DMS79 treated with DMSO at 0.1 percent for 48 hours (cell line): ENCODE results near the gene HOXD11.
A peak's percentile ranks its signal among the peaks of the same experiment; 100 is the strongest.

ENCODE experiments used
- DNase-seq: peaks from one replicate; lab custom pipeline; 2025; lab: John Stamatoyannopoulos, UW

HOXD11 gene

GRCh38 chr2:176106581-176107539, at the start of gene HOXD11:
Gene HOXD11, plus strand, starts transcription at chr2:176107280. Its CDS starts 76 bp downstream, at chr2:176107356.
- DNase-seq = peak; percentile 76

- DNase-seq = peak; percentile 81
Measured at GRCh38 chr2:176063958-176064357, 43.1 kb upstream of the HOXD11 start.

GRCh38 chr2:176066645-176067588, 40.2 kb upstream of the HOXD11 start:
- no peak for DNase-seq

- DNase-seq = no peak
Measured at GRCh38 chr2:176067589-176068418, 39.3 kb upstream of the HOXD11 start.

GRCh38 chr2:176068419-176068832, 38.7 kb upstream of the HOXD11 start:
- no peak for DNase-seq

GRCh38 chr2:176071330-176072291, 35.5 kb upstream of the HOXD11 start:
- DNase-seq = no peak

- DNase-seq = no peak
Measured at GRCh38 chr2:176072292-176072669, 34.8 kb upstream of the HOXD11 start.

- no peak for DNase-seq
Measured at GRCh38 chr2:176072951-176073904, 33.9 kb upstream of the HOXD11 start.

- DNase-seq = peak; percentile 83
Measured at GRCh38 chr2:176074919-176075425, 32.1 kb upstream of the HOXD11 start.

- DNase-seq = no peak
Measured at GRCh38 chr2:176075481-176075880, 31.6 kb upstream of the HOXD11 start.

GRCh38 chr2:176076063-176076462, 31.0 kb upstream of the HOXD11 start:
- DNase-seq = no peak

GRCh38 chr2:176076796-176077195, 30.3 kb upstream of the HOXD11 start:
- DNase-seq = peak; percentile 74

- peak; percentile 89 for DNase-seq
Measured at GRCh38 chr2:176078541-176079284, 28.4 kb upstream of the HOXD11 start.

- DNase-seq = peak; percentile 90
Measured at GRCh38 chr2:176079285-176079830, 27.7 kb upstream of the HOXD11 start.

- DNase-seq = peak; percentile 90
Measured at GRCh38 chr2:176079831-176080539, 27.1 kb upstream of the HOXD11 start.

GRCh38 chr2:176080540-176081375, 26.3 kb upstream of the HOXD11 start:
- no peak for DNase-seq
